GM19025 (cell line): ENCODE results near the gene FEN1.

Experiments used
- ATAC-seq: cut with Tn5 transposase; IDR thresholded peaks from one replicate; pipeline ENCODE4 v1.9.1; 2021; ENCODE audit warnings: mild to moderate bottlenecking, low read depth, moderate library complexity; ENCODE audit not compliant: unreplicated experiment

Gene FEN1

DNA sequence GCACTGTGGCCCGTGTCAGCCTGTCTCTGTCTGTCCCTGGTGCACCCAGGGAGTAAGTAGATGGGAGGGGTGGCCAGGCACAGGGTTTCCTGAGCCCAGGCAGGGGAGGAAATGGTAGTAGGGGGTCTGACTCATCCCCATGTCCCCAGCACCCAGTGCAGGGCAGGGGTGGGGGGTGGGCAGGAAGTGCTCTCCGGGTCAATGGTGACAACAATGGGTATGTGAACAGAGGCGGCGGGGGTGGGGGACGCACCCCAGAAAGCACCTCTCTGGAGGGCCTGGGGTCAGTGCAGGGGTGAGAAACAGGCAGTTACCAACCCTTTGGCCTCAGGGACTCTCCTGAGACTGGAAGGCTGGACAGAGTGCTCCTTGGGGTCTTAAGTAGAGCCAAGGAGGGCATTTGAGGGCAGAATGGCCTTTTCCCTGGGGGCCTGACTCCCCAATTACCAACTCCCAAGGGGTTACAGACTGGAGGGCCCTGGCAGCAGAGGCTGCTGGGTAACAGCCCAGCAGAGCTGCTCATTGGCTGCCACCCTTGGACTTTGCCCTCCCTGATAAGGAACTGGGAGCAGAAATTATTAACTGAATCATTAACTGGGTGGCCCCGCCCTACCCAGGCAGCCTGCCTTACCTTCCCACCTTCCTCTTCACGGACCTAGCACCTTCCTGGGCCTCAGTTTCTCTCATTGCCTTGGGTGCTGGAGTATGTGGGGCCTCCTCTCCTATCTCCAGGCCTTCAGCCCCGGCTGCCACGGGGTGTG is 36.1 kb upstream of the FEN1 start:
- peak; percentile 49 for ATAC-seq

DNA sequence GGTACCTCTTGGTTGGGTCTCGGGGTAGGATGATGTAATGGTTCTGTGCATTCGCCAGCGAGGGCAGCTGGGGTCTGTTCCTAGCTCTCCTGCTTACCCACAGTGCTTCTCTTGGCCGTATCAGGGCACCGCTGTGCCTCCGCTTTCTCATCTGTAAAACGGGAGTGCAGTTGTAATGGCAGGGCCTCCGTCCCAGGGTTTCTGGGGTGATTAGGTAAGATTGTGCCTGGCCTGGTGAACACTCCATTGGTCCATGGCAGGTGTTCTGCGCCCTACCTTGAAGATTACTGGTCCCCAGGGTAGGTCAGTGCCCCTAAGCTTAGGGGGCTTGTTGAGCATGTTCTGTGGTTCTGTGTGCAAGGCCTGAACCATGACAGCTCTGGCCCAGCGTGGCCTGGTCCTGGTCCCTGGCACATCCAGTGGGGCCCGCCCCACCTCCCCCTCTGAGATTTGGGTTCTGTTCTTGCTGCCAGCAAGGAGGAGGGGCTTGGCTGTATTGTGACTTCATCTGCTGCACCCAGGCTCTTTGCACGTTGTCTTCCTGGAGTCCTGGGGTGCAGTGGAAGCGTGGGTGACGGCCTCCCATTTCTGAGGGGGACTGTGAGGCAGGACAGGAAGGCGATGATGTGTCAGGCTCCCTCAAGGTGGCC is 35.4 kb upstream of the FEN1 start:
- no peak for ATAC-seq

DNA sequence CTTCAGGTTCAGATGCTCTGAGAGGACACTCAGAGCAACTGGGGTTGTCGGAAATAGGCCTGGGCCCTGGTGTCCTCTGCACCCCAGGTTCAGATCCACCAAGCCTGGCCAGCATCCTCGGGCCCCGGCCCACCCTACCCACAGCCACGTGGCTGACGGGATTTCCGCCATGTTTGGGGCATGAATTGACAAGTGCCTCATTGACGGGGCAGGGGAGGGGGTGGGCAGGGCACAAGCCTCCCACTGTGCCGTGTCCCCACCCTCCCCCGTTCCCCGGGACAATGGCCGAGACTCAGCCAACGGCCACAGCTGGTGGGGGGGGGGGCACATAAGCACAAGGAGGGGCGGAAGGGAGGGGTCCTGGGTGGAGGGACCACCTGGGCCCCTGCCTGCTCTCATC is 31.8 kb upstream of the FEN1 start:
- no peak for ATAC-seq

DNA sequence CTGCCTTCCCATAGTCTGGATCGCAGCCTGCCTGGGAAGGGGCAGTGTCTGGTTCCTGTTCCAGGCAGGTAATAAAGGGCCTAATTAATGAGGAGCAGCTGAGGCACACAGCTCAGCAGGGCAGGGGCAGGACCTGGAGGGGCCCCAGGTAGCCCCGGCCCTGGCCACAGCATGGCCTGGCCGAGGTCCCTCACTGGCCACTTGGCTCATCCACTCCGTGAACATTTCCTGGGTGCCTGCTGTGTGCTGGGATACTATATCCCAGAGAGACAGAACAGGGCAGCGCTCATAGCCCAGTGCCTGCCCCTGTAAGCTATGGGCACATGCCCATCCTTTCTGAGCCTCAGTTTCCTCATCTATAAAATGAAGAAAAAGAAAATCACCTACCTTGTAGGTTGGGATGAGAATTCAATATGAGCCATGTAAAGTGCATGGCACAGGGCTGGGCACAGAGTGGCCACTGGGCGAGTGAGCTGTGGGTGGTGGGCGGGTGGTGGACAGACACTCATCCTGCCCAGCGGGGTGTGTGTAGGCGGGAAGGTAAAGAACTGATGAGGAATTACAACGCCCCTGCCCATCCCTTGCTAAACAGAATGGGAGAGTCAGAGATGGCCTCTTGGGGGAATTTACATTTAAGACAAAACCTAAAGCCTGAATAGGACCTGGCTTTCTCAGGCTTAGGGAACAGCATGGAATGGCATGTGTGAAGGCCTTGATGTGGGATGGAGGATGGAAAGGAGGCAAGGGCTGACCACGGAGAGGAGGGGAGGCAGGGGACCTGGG is 31.1 kb upstream of the FEN1 start:
- ATAC-seq, result no peak

DNA sequence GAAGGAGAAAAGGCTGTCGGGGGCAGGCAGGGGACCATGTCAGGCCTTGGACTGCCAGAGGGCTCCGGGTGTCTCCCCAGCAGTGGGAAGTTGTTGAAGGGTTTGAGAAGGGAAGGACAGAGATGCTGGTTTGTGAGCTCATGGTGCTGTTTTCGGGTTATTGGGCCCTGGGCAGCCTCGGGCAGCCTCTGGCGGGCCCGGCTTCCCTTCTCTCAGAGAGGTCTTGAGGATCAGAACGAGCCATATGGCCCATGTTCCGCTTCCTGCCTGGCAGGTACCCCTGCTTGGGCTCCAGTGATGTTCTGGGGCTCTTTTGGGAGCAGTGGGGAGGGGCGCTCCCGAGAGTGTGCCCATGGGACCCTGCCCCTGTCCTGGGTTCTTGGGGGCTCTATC is 30.5 kb upstream of the FEN1 start:
- no peak for ATAC-seq

DNA sequence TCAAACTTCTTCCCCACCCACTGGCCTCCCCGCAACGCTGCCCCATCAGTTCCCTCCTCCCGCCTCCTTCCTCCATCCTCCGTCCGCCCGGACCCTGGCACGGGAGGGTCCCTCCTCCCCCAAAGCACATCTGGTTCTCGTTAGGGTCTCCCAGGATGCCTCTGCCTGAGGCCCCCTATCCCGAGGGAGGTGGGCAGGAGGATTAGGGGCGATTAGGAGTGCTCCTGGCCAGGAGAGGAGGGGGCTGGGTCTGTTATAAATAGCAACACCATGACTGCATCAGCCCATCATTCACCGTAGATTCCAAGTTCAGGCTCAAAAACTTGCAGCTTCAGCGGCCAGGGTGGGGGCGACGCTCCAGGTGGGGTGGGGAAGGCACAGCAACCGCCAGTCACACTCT is 29.9 kb upstream of the FEN1 start:
- no peak for ATAC-seq

DNA sequence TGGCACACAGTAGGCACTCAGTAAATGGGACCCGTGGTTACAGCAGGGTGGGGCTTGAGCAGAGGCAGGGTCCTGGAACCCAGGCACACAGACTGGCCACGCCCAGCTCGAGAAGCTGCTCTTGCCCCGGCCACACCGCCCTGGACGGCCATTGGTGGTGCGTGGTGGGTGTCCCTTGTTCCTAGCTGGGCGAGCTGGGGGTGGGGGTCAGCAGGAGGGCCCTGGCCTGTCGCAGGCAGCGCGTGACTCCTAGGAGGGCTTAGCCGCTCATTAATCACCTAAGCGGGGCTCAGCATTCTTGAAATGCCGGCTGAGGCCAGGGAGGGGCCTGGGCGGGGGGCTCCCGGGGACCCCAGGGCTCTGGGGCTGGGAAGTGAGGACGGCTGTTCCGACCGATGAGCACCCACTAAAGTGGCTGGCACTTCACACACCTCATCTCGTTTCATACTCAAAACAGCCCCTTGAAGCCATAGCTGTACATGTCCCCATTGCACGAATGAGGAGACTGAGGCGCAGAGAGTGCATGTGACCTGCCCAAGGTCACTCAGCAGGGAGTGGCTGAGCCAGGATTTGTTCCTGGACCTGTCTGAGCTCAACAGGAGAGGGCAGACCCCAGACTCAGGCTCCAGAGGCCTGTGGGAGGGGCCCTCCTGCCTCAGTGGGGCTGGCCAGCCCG is 28.6 kb upstream of the FEN1 start:
- no peak for ATAC-seq

DNA sequence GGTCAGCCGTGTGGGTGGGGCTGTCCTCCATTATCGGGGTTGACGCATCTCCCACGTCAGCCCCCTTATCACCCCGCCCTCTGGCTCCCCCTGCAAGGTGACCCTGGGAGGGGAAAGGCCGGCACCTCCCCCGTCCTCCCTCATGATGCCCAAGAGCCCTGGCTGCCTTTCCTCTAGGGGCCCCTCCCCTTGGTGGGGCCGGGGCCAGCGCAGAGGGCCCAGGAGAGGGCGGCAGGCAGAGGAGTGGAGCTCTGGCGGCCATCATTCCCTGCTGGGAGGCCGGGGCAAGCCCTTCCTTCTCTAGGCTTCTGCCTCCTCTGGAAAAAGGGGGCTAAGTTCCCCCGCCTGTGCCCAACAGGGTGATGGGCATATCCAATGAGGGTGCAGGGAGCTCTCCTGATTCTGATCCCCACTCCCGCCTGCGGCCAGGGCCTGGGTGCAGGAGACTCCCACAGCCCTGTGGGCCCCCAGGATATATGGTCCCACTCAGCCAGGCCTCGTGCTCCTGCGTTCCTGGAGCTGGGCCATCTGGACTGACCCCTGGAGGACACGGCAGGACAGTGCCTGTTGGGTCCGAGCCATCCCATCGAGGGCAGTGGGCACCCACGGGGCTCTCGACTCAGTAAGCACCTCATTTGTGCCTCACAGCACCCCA is 28.0 kb upstream of the FEN1 start:
- ATAC-seq, result no peak

DNA sequence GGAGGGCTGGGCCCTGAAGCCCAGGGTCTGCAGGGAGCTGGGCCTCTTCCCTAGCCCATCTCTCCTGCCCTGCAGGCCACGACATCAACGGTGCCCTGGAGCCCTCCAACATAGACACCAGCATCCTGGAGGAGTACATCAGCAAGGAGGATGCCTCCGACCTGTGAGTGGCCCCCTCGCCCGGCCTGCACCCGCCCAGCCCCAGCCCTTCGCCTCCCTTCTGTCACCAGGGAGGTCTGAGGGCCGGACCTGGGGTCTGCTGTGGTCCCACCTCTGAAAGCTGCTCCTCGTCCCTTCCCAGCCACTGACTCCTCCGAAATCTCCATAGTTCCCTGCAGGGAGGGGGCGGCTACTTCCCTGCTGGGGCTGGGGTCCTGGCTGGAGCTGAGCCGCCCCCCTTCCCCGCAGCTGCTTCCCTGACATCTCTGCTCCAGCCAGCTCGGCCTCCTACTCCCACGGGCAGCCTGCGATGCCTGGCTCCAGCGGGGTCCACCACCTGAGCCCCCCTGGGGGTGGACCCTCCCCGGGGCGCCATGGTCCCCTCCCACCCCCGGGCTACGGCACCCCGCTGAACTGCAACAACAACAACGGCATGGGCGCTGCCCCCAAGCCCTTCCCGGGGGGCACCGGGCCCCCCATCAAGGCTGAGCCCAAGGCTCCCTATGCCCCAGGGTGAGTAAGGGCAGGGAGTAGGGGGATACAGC is 27.0 kb upstream of the FEN1 start:
- no peak for ATAC-seq

DNA sequence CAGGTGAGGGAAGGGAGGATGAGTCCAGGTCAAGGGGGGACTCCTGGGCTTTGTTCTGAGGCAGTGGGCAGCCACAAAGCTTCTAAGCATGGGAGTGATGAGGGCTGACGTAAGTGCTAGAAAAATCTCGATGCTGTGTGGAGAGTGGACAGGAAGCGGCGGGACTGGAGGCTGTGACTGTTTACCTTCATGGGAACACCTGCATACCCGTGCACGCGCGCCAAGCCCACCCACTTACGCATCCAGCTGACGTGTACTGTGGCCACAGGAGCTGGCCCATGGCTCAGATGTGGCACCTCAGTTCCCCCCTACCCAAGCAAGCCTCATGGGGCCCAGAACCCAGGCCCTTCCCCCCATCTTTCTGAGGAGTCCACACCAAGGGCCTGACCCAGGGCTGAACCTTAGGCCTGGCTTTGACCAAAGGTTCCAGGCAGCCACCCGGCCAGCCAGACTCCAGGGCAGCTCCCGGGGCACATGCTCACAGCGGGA is 26.3 kb upstream of the FEN1 start:
- no peak for ATAC-seq

DNA sequence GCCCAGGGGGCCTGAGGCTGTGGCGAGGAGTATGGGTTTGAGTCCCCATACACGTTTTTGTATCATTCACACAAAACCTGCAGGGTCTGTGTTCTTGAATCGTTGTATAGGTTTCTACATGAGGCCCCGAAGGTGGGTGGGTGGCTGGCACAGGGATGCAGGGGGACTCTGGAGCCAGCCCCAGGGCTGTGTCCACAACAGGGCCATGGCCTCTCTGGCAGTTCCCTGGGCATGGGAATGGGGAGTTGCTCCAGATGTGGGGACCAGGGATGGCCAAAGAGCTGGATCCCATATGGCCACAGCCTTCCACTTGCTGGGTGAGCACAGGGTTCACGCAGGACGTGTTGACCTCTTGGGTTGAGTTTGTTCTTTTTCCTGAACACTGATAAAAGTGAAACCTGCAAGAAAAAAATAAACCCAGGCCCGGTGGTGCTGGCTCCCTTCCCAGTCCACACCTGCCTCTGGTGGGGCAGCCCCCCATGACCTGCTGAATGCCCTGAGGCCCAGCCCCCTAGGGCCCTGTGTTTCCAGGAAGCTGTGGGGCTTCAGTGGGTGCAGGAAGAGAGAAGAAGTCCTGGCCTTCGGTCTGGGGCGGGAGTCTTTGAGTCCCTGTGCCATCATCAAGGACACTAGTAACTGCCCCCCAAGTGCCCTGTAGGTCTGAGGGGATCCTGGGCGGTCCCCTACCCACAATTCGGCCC is 24.2 kb upstream of the FEN1 start:
- ATAC-seq, result no peak

DNA sequence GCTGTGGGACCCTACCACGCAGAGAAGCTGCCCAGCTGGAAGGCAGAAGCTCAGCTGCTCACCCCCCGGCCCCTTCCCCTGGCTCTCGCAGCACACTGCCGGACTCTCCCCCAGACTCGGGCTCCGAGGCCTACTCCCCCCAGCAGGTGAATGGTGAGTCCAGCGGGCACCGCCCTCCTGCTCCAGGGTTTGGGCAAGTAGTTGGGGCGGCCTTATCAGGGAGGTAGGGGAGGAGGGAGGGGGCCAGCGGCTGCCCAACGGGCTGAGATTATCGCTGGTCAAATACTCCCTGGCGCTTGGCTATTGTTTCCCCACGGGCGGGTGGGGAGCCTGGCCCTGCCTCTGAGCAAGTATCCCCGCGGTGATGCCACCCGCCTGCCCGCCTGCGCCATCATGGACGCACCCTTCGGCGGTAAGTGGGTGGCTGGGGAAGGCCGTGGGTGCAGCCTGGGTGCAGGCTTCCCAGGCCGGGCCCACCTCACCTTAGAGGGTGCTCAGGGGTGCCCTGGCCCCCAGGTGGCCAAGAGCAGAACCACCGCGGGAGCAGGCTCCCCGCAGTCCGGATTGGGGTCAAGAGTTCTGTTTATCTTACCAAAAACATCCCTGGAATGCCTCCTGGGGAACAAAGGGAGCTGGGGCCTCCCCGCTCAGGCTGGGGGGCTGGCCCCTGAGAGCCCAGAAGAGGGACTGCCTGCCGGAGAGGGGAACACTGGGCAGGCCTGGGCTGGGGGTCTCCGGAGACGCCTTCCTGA is 23.4 kb upstream of the FEN1 start:
- ATAC-seq, result no peak

DNA sequence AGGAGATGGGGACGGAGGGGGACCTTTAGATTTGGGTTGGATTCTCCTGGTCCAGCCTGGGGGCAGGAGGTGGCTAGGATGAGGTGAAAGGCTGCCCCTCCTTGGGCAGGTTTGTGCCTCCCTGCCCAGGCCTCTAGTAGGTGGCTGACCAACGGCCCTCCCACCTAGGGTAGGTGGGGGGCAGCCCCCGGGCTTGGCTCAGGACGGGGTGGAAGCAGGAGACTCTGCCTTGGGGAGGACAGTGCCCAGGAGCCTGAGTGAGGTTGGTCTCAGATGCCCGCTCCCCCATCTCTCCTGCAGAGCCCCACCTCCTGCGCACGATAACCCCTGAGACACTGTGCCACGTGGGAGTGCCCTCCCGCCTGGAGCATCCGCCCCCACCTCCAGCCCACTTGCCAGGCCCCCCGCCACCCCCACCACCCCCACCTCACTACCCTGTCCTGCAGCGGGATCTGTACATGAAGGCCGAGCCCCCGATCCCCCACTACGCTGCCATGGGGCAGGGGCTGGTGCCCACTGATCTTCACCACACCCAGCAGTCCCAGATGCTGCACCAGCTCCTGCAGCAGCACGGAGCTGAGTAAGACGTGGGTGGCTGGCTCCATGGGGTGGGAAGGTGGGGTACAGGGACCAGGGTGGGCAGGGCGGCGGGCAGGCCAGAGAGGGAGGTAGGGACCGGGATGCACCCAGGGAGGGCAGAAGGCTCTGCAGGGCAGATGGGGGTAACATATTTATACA is 22.6 kb upstream of the FEN1 start:
- no peak for ATAC-seq

DNA sequence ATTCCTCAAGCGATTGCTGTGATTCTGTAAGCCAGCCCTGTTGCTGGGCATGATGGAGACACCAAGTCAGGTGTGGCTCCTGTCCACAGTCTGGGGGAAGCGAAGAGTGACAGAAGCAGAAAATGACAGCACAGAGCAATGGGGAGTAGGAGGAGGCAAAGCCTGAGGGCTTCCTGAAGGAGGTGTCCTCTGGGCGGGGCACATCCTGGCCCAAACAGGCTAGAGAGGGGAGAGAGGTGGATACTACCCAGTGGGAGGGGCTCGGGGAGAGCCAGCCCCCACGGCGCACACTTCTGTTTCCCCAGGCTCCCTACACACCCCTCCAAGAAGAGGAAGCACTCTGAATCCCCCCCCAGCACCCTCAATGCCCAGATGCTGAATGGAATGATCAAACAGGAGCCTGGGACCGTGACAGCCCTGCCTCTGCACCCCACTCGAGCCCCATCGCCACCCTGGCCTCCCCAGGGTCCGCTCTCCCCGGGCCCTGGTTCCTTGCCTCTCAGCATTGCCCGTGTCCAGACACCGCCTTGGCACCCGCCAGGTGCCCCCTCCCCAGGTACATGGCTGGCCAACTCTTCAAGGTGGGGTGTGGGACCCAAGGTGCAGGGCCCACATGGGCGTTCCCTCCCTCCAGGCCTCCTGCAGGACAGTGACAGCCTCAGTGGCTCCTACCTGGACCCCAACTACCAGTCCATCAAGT is 21.4 kb upstream of the FEN1 start:
- ATAC-seq, result no peak

DNA sequence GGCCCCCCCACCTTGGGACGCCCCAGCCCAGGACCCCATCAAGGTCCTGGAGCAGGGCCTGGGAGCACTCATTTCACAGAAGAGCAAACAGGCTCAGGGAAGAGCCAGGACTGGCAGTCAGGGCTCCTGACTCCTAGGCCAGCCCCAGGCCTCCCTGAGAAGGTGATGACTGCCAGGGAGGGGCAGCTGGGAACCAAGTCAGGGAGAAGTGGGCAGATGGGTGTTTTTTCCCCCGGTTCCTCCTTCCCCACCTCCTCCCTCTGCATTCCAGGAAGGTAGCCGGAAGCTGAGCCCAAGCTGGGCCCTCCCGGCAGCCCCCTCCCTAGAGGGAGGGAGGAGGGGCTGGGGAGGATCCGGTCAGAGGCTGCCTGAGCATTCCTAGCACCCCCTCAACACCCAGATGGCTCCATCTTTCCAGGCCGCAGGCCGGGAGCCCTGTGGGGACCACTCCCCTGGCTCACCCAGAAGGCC is 20.7 kb upstream of the FEN1 start:
- no peak for ATAC-seq

DNA sequence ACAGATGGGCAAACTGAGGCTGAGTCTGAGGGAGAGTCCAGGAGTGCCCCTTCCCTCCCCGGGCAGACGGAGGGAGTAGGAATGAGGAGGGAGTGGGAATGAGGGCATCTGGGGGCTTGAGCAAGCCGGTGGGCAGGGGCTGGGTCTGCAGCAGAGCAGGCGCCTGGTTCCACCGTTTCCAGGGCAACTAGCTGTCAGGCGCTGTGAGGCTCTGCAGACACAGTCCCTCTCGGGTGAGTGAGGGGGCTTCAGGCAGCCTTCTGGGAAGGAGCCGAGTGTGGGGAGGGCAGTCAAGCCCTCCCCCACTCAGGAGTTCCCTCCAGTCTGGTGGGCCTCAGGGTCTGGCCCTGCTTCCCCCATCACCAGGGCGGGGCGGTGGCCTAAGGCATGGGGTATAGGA is 19.4 kb upstream of the FEN1 start:
- ATAC-seq, result no peak

DNA sequence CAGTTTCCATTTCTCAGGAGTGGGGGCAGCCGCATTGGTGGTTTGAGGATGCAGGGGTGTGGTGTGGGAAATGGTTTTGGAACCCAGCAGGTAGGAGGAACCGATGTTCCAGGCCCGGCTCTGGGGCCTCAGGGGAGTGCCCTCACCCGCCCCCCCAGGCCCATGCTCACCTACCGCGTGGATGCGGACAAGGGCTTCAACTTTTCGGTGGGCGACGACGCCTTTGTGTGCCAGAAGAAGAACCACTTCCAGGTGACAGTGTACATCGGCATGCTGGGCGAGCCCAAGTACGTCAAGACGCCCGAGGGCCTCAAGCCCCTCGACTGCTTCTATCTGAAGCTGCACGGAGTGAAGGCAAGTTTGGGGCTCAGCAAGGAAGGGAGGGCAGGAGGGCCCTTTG is 18.9 kb upstream of the FEN1 start:
- no peak for ATAC-seq
